Panc1 (cell line): ENCODE measurements around the gene FSD2.
"Not testable (repeated sequence)": the region's sequence is repeated elsewhere in the genome, so short reads cannot be mapped to it uniquely, and the experiment has no call there.

Experiments used
- POLR2AphosphoS5 ChIP-seq: IDR thresholded peaks from 2 replicates; pipeline ENCODE4 v1.6.1; 2012; ENCODE audit warnings: mild to moderate bottlenecking, low read depth, low read length, moderate library complexity
- SIN3A ChIP-seq: IDR thresholded peaks from 2 replicates; pipeline ENCODE4 v1.6.1; 2012; ENCODE audit warnings: low read depth, mild to moderate bottlenecking, low read length, moderate library complexity, borderline replicate concordance; ENCODE audit not compliant: insufficient read depth
- TCF7L2 ChIP-seq: IDR thresholded peaks from 2 replicates; pipeline ENCODE4 v1.6.1; 2011; ENCODE audit warnings: mild to moderate bottlenecking, low read depth, low read length, inconsistent platforms
- TF ChIP-seq, protein P1 (sequence below): fragments of 450-650 bp; IDR thresholded peaks from 2 replicates; pipeline ENCODE4 v1.5.1; 2017; ENCODE audit warnings: mild to moderate bottlenecking
- TF ChIP-seq, protein P2 (sequence below), 2 experiments: IDR thresholded peaks; 2 replicates each; pipeline ENCODE4 v1.6.1; 2011 to 2012; ENCODE audit warnings: low read depth in 2 of 2, control low read depth in 1 of 2, low read length in 1 of 2, mild to moderate bottlenecking in 1 of 2, moderate library complexity in 1 of 2; ENCODE audit not compliant: insufficient read depth in 1 of 2

DNA sequence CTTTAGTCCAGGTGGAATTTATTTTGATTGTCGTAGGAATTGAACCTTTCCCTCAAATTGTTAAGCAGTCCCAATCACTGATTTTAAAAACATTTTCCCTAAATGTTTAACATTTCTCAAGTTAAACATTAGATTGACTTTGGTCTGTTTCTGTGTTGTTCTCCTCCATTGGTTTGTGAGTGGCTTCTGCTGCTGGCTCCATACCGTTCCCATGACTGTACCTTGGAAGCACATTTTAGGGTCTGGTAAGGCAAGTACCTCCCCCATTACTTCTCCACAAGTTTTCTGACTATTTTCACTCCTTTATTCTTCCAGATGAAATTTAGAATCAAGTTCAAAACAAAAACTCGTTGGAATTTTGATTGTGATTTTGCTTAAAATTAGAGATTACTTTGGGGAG is 15.5 kb upstream of the FSD2 start:
- TF ChIP-seq POLR2AphosphoS5, SIN3A, TCF7L2: not testable (repeated sequence)
- TF ChIP-seq, protein P1, sequence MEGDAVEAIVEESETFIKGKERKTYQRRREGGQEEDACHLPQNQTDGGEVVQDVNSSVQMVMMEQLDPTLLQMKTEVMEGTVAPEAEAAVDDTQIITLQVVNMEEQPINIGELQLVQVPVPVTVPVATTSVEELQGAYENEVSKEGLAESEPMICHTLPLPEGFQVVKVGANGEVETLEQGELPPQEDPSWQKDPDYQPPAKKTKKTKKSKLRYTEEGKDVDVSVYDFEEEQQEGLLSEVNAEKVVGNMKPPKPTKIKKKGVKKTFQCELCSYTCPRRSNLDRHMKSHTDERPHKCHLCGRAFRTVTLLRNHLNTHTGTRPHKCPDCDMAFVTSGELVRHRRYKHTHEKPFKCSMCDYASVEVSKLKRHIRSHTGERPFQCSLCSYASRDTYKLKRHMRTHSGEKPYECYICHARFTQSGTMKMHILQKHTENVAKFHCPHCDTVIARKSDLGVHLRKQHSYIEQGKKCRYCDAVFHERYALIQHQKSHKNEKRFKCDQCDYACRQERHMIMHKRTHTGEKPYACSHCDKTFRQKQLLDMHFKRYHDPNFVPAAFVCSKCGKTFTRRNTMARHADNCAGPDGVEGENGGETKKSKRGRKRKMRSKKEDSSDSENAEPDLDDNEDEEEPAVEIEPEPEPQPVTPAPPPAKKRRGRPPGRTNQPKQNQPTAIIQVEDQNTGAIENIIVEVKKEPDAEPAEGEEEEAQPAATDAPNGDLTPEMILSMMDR = not testable (repeated sequence)
- TF ChIP-seq, protein P2, sequence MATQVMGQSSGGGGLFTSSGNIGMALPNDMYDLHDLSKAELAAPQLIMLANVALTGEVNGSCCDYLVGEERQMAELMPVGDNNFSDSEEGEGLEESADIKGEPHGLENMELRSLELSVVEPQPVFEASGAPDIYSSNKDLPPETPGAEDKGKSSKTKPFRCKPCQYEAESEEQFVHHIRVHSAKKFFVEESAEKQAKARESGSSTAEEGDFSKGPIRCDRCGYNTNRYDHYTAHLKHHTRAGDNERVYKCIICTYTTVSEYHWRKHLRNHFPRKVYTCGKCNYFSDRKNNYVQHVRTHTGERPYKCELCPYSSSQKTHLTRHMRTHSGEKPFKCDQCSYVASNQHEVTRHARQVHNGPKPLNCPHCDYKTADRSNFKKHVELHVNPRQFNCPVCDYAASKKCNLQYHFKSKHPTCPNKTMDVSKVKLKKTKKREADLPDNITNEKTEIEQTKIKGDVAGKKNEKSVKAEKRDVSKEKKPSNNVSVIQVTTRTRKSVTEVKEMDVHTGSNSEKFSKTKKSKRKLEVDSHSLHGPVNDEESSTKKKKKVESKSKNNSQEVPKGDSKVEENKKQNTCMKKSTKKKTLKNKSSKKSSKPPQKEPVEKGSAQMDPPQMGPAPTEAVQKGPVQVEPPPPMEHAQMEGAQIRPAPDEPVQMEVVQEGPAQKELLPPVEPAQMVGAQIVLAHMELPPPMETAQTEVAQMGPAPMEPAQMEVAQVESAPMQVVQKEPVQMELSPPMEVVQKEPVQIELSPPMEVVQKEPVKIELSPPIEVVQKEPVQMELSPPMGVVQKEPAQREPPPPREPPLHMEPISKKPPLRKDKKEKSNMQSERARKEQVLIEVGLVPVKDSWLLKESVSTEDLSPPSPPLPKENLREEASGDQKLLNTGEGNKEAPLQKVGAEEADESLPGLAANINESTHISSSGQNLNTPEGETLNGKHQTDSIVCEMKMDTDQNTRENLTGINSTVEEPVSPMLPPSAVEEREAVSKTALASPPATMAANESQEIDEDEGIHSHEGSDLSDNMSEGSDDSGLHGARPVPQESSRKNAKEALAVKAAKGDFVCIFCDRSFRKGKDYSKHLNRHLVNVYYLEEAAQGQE (IDR thresholded peaks at IDR 0.05; ENCODE audit: insufficient read depth in 1 of 2, low read depth in 2 of 2, low read length in 1 of 2) = not testable (repeated sequence)
